ENCODE results near the gene LRMDA. TPM values are rescaled to one million over a fixed set of nuclear protein-coding genes. Genes with fewer than 3 reads are reported as not detected.

LRMDA gene
- total RNA-seq, 2 experiments from 2014 or later, result not detected

DNA sequence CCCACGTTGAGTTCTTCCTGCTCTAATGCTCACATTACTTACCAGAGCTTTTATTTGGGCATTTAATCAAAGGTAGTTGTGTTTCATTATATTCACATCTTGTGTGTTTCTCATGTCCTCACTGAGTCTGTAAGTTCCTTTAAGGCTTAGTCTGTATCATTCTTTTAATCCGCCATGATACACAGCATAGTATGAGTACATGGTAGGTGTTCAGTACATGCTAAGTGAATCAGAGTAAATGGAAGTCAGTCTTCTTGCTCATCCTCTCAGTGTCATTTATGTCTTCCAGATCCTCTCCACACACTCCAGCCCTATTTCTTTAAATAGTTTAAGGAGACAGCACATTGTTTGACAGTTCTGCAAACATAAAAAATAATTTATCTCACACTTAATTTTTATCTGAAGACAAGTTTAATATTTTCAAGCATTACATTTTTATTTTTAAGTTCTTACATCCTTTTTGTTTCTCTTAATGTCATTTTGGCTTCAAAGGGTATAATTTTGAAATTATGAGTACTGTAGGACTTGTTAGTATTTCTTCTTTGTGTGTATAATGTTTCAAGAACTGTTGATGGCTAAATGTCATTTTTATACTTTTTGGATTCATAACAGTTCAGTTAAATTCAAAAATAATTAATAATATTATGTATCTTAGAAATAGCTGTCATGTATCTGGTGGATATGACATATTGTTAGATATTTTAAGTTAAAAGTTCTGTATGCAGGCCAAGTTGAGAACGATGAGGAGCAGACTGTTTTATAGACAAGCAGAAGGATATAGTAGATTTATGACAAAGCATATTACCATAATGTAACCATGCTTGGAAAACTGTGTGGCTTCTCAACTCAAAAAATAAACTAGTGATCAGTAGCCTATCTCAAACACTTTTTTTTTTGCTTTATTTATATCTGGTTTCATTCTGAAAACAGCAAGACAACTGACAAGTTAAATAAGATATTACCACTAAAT is 342.7 kb downstream of the LRMDA start:
- no peaks in the 10 kb centered on the region for H3K27me3 Mint-ChIP-seq
- DNase-seq, result no peak
- no peaks in the 10 kb centered on the region for H3K9me3 Mint-ChIP-seq
- H3K4me3 Mint-ChIP-seq, result no peak overlapping the region
- ChIA-PET POLR2A (no interaction called here), CTCF (no interaction called here)
- H3K36me3 Mint-ChIP-seq (ENCODE audit: low read depth), result no peaks in the 10 kb centered on the region
- no peak overlapping the region for H3K27ac Mint-ChIP-seq
- peaks cover 18% of the 10 kb centered on the region for H3K4me1 Mint-ChIP-seq

DNA sequence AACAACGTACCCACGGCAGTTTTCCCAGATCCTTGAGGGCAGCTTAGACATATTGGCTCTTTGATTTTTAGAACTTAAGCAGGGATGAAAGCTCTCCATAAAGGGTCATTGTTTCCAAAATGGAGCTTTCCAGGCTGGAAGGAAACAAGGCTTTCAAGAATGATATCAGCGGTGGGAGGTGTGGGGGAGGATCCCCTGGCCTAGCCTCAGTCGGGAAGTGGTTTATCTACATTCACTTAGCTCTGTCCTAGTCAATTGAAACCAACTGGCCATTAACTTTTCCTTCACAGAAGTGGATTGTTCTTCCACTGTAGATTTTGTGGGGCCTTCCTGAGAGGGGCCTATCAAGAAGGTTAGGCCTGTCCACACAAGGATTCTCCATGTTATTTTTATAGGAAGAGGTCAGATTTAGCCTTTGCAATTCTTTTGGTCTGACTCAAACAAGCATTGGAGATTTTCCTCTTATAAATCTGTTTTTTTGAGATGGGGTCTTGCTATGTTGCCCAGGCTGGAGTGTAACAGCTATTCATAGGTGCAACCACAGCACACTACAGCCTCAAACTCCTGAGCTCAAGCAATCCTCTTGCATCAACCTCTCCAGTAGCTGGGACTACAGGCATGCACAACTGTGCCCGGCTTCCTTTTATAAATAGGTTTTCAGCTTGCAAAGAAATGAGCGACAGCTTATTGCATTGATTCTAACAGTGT is 343.5 kb downstream of the LRMDA start:
- no peaks in the 10 kb centered on the region for H3K27me3 Mint-ChIP-seq
- no peak for DNase-seq
- no peak overlapping the region for H3K27ac Mint-ChIP-seq
- no peak overlapping the region for H3K4me3 Mint-ChIP-seq
- POLR2A ChIA-PET, result no interaction called here
- peaks cover 18% of the 10 kb centered on the region for H3K4me1 Mint-ChIP-seq
- H3K9me3 Mint-ChIP-seq, result no peaks in the 10 kb centered on the region
- H3K36me3 Mint-ChIP-seq (ENCODE audit: low read depth), result no peaks in the 10 kb centered on the region
- CTCF ChIA-PET, result no interaction called here

DNA sequence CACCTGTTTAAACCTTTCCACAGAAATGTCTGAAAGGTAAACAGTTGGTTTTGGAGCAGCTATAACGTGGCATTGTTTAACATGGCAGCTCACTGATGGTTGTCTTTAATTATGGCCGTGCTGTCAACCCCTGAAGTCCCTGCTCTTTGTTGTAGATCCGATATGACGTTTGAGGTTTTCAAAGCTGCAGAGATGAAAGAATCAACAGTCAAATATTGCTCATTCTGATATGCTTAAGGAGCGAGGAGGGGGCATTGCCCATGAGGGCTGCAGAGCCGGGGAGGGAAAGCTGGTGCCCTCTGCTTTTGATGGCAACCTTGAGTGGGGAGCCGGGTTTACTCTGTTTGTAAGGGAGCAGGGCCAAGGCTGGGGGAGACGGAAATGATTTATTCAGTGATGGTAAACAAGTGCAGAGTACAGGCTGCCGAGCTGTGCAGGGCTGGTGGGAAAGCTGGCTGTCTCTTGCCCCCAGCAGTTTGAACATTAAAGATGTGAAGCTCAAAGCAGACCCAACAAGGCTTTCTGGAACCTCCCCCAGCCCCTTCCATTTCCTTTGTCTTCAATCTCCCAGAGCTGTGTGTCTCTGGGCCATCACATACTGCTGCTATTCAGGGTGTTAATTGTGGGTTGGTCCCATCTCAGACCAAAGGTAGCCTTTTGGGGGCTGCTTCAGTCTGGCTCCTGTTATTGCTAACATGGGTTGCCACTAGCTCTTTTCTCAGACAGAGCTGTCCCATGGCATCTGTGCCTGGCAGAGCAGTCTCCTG is 345.5 kb downstream of the LRMDA start:
- DNase-seq, result no peak
- no peak overlapping the region for H3K4me3 Mint-ChIP-seq
- ChIA-PET POLR2A (no interaction called here), CTCF (no interaction called here)
- peaks cover 12% of the 10 kb centered on the region for H3K4me1 Mint-ChIP-seq
- H3K27me3 Mint-ChIP-seq, result no peaks in the 10 kb centered on the region
- no peaks in the 10 kb centered on the region for H3K9me3 Mint-ChIP-seq
- H3K36me3 Mint-ChIP-seq (ENCODE audit: low read depth), result no peaks in the 10 kb centered on the region
- H3K27ac Mint-ChIP-seq, result no peak overlapping the region

DNA sequence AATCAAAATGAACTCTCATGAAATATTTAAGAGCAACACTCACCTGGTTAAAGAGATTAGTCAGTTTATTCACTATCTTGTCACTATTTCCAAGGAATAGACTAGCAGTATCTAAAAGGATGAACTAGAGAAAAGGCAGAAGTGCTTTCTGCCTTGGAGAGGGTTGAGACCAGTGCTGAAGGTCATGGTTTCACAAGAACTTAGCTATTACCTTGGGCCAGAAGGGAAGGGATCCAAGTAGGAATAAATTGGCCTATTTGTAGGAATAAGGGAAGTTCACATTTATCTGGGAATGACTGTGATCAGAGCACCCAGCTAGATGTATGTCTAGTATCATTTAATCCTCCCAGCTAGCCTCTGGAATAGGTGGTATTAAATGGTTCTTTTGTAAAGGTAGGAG is 347.2 kb downstream of the LRMDA start:
- H3K36me3 Mint-ChIP-seq (ENCODE audit: low read depth), result no peaks in the 10 kb centered on the region
- ChIA-PET CTCF (no interaction called here), POLR2A (no interaction called here)
- peaks cover 1% of the 10 kb centered on the region for H3K4me1 Mint-ChIP-seq
- H3K27me3 Mint-ChIP-seq, result peaks cover 2% of the 10 kb centered on the region
- H3K4me3 Mint-ChIP-seq, result no peak overlapping the region
- no peaks in the 10 kb centered on the region for H3K9me3 Mint-ChIP-seq
- H3K27ac Mint-ChIP-seq, result no peak overlapping the region
- no peak for DNase-seq

DNA sequence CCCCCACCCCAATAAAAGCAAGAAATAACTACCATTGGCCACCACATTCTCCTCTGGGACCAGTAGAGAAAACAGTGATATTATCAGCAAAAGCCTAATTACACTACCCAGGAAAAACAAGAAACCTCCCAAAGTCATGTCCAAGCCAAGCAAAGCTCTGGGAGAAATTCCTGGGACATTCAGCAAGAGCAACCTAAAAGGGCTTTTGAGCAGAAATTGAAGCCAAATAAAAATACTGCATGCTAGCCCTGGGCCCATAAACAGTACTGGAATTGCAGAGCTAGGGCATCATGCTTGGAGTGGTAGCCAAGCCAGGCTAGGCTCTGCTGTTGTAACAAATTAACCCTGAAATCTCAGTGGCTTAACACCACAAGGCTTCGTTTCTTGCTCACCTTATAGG is 347.9 kb downstream of the LRMDA start:
- Mint-ChIP-seq H3K9me3 (no peaks in the 10 kb centered on the region), H3K4me3 (no peak overlapping the region), H3K27me3 (peaks cover 3% of the 10 kb centered on the region), H3K27ac (no peak overlapping the region), H3K4me1 (no peaks in the 10 kb centered on the region), H3K36me3 (ENCODE audit: low read depth) (no peaks in the 10 kb centered on the region)
- ChIA-PET CTCF (no interaction called here), POLR2A (no interaction called here)
- no peak for DNase-seq

DNA sequence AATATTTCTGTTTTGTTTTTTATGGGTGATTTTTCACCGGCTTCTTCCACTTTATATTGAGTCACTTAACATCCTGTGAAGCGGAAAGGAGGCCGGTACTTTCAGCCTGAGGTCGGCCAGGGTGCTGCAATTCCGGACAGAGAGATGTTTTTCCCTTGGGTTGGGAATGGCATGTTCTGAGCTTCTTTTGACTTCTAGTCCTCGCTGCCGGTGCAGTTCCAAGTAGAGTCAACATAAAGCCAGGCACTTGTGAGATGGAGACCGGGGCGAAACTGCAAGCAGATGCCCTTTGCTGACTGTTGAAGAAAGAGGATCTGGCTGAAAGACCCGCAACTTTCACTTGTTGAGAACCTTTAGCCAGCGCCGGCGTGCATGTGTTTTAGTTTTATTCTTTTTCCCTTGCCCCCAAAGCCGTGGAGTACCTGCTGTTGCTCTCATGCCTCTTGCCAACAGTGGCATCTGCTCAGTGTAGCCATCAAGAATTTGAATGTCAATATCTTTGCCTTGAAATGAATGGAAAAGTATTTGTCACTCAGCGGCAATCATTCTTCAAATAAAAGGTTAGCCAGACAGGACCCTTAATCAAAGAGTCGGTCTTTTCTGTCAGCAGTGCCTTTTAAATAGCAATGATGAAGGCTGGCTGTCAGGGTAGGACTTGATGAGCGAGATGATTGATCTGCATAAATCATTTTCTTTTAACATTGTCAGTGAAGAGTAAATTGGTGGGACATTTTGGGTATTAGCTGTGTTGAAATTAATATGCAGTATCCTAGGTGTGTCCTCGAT is 351.2 kb downstream of the LRMDA start:
- H3K27me3 Mint-ChIP-seq, result peaks cover 3% of the 10 kb centered on the region
- H3K9me3 Mint-ChIP-seq, result no peaks in the 10 kb centered on the region
- no peaks in the 10 kb centered on the region for H3K4me1 Mint-ChIP-seq
- no peak for DNase-seq
- no peak overlapping the region for H3K27ac Mint-ChIP-seq
- H3K36me3 Mint-ChIP-seq (ENCODE audit: low read depth), result no peaks in the 10 kb centered on the region
- H3K4me3 Mint-ChIP-seq, result no peak overlapping the region
- POLR2A ChIA-PET, result no interaction called here
- CTCF ChIA-PET, result no interaction called here

DNA sequence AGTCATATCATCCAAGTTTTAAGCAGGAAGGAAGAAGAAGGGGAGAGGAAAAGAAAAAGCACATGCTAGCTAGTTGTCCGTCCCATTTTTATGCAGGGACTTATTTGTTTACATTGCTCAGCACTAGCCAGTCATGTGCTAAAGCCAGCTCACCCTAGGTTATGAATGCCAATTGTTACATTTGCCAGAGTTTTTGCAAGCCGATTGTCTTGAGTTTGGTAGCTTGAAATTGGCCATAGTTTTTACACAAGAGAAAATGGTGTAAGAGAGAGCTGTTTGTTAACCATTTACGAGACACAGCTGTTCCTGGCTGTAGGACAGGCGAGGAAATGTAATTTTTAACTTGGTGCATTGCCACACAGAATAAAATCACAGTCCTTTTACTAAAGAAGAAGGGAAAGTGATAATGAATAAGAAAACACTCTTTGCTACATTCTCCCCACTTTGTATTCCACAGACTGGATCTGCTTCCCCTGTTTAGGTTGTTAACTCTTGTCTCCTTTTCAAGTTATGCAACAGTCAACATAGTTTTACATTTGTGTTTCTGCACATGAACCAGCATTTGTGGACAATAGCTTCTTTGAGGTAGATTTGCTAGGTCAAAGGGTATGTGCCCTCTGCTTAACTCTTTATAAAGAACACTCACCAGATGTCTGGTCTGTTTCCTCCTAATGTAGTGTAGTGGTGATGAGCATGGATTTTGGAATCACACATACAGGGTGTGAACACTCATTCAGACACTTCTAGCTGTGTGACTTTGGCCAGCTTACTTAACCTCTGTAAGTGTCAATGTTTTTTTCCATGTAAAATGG is 357.2 kb downstream of the LRMDA start:
- no peak for DNase-seq
- peaks cover 2% of the 10 kb centered on the region for H3K27me3 Mint-ChIP-seq
- H3K9me3 Mint-ChIP-seq, result no peaks in the 10 kb centered on the region
- no peak overlapping the region for H3K4me3 Mint-ChIP-seq
- CTCF ChIA-PET, result no interaction called here
- no peak overlapping the region for H3K27ac Mint-ChIP-seq
- POLR2A ChIA-PET, result no interaction called here
- no peaks in the 10 kb centered on the region for H3K36me3 Mint-ChIP-seq (ENCODE audit: low read depth)
- H3K4me1 Mint-ChIP-seq, result no peaks in the 10 kb centered on the region

DNA sequence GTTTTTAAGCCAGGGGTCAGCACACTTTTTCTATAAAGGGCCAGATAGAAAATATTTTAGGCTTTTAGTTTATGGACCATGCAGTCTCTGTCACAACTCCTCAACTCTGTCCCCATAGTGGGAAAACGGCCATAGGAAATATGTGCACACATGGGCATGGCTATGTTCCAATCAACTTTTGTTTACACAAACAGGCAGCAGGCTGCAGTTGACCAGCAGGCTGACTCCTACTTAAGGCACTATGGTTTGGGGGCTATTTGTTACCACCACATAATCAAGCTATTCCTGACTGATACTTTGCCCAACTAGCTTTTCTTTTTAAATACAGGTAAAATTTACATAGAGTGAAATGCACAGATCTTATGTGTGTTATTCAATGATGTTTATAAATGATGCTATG is 362.4 kb downstream of the LRMDA start:
- no peak for DNase-seq
- CTCF ChIA-PET, result no interaction called here
- POLR2A ChIA-PET, result no interaction called here

DNA sequence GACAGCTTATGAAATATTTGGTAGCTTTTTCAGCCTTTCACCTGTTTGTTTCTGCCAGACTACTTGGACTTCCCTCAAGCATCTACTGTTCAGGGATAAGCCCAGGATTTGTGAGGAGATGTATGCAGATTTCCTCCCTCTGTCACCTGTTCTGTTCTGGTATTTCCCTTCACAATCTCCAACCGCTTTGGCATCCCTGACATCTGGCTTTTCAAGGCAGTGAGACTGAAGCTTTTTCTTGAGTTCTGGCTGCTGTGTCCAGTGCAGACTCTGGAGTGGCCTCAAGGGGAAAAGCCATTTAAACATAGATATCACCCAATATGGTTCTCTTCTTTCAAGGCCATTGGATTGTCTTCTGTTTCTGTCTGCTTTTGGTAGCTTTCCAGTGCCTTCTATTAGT is 369.7 kb downstream of the LRMDA start:
- ChIA-PET POLR2A (no interaction called here), CTCF (no interaction called here)
- Mint-ChIP-seq H3K9me3 (no peaks in the 10 kb centered on the region), H3K27ac (no peak overlapping the region), H3K4me1 (no peaks in the 10 kb centered on the region), H3K27me3 (no peaks in the 10 kb centered on the region), H3K36me3 (ENCODE audit: low read depth) (no peaks in the 10 kb centered on the region), H3K4me3 (no peak overlapping the region)
- DNase-seq, result no peak

More for the DNA sequence above, 362.4 kb downstream of the LRMDA start:
- H3K9me3 Mint-ChIP-seq, result no peaks in the 10 kb centered on the region
- H3K4me3 Mint-ChIP-seq, result no peak overlapping the region
- no peaks in the 10 kb centered on the region for H3K36me3 Mint-ChIP-seq (ENCODE audit: low read depth)
- H3K27ac Mint-ChIP-seq, result no peak overlapping the region
- no peaks in the 10 kb centered on the region for H3K4me1 Mint-ChIP-seq
- no peaks in the 10 kb centered on the region for H3K27me3 Mint-ChIP-seq

DNA sequence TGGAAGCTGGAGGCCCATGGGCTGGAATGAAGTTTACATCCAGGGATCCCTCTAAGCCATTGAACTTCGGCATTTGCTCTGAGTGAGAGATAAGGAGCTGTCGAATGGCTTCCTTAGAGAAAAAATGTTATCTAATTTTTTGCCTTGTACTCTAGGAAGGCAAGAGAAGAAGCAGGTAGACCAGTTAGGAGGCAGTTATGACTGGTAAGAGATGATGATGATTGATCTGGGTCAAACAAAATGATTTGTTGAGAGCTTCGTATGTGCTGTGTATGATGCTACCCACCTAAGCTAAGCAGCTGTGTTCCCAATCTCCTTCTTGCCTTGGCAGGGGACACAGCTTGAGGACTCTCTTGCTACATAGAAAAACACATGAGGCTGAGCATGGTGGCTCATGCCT is 370.2 kb downstream of the LRMDA start:
- no peak for DNase-seq
- Mint-ChIP-seq H3K27ac (no peak overlapping the region), H3K27me3 (no peaks in the 10 kb centered on the region), H3K4me1 (no peaks in the 10 kb centered on the region), H3K9me3 (no peaks in the 10 kb centered on the region), H3K4me3 (no peak overlapping the region), H3K36me3 (ENCODE audit: low read depth) (no peaks in the 10 kb centered on the region)
- CTCF ChIA-PET, result no interaction called here
- POLR2A ChIA-PET, result no interaction called here

DNA sequence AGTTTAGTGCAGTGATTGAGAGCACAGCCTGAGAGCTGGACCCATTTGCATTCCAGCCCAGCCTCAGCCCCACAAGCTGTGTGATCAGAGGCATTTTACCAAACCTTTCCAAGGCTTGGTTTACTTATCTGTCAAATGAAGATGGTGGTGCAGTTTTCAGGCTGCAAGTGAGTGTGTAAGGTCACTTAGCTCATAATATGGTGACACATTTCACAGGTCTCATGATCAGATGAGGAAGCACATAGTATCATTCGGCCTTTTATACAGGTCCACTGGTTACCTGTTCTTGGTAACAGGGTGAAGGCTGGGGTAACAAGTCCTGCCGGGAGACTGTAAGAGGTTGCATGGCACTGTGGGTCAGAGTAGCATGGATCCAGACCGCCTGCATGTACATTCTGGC is 371.7 kb downstream of the LRMDA start:
- DNase-seq, result no peak
- H3K36me3 Mint-ChIP-seq (ENCODE audit: low read depth), result no peaks in the 10 kb centered on the region
- H3K27me3 Mint-ChIP-seq, result no peaks in the 10 kb centered on the region
- H3K27ac Mint-ChIP-seq, result no peak overlapping the region
- H3K4me3 Mint-ChIP-seq, result no peak overlapping the region
- CTCF ChIA-PET, result no interaction called here
- no peaks in the 10 kb centered on the region for H3K9me3 Mint-ChIP-seq
- POLR2A ChIA-PET, result no interaction called here
- no peaks in the 10 kb centered on the region for H3K4me1 Mint-ChIP-seq

DNA sequence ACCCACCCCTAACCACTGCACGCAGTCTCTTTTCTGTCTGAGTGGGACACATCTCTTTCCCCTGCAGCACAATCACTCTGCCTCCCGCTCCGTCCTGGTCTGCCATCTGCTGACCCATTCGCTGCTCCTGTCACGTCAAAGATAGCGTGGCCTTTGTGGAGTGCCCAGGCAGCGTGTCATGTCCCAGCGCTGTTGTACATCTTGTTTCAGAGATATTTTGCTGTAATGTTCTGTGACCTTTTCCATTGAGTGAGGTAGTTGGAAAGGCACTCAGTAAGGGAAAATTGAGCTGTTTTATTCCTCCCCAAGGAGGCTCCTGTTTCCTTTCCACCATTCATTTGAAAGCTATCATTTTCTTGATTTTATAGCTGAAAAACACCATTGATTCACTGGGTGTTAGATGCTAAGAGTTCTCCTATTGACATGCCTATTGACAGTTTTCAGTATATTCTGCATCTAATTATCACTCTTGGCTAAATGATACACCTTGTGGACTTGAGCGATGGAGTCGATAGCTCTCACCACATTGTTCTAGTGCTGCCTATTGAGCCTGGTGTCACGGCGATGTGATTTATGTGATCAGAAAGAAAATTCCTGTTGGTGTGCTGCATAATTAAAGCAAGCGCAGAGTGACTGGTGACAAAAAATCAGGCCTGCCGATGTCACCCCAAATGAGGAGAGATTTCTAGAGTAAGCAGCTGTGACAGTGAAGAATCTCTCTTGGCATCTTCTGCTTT is 372.6 kb downstream of the LRMDA start:
- no peak for DNase-seq
- Mint-ChIP-seq H3K9me3 (no peaks in the 10 kb centered on the region), H3K4me3 (no peak overlapping the region), H3K36me3 (ENCODE audit: low read depth) (no peaks in the 10 kb centered on the region), H3K27me3 (no peaks in the 10 kb centered on the region), H3K27ac (no peak overlapping the region), H3K4me1 (no peaks in the 10 kb centered on the region)
- ChIA-PET POLR2A (no interaction called here), CTCF (no interaction called here)
